Stimulated activated CD8-positive, alpha-beta memory T cell treated with anti-CD3 and anti-CD28 coated beads, Interleukin-15, amount 100 ng/mL, for 24 hours (primary cell): ENCODE measurements around the gene PLD1.

Source experiments
- DNase-seq: peaks from one replicate; pipeline ENCODE4 v3.0.0-alpha.2; 2020; ENCODE audit warnings: low read depth

The PLD1 gene

GRCh38 chr3:171559586-171559985, 250.7 kb downstream of the PLD1 start:
- no peak for DNase-seq

GRCh38 chr3:171558188-171558696, 252.0 kb downstream of the PLD1 start:
- no peak for DNase-seq

GRCh38 chr3:171557173-171557572, 253.1 kb downstream of the PLD1 start:
- DNase-seq, result no peak

GRCh38 chr3:171556574-171557145, 253.6 kb downstream of the PLD1 start:
- DNase-seq, result no peak

- DNase-seq, result no peak
These were observed 254.1 kb downstream of the PLD1 start for GRCh38 chr3:171556148-171556547.

- no peak for DNase-seq
These were observed 257.2 kb downstream of the PLD1 start for GRCh38 chr3:171553086-171553485.

GRCh38 chr3:171552531-171552930, 257.8 kb downstream of the PLD1 start:
- DNase-seq, result no peak

GRCh38 chr3:171551296-171551695, 259.0 kb downstream of the PLD1 start:
- DNase-seq, result no peak
